ENCODE data around the gene MED12L.

GRCh38 chr3:151156618-151157216 lies 71.3 kb downstream of the MED12L start:
- TF ChIP-seq POLR2AphosphoS5 (IDR thresholded peaks at IDR 0.05; ENCODE audit: low read depth, low read length) (no peak), REST (IDR thresholded peaks at IDR 0.05; ENCODE audit: insufficient read depth in 1 of 2, low read depth in 2 of 2, low read length in 2 of 2) (no peak)
